HG02798 (cell line): ENCODE results near the gene GRK1.

ENCODE experiments used
- ATAC-seq: cut with Tn5 transposase; IDR thresholded peaks from one replicate; pipeline ENCODE4 v1.9.1; 2021; ENCODE audit warnings: mild to moderate bottlenecking; ENCODE audit not compliant: unreplicated experiment, poor library complexity

The GRK1 gene

DNA sequence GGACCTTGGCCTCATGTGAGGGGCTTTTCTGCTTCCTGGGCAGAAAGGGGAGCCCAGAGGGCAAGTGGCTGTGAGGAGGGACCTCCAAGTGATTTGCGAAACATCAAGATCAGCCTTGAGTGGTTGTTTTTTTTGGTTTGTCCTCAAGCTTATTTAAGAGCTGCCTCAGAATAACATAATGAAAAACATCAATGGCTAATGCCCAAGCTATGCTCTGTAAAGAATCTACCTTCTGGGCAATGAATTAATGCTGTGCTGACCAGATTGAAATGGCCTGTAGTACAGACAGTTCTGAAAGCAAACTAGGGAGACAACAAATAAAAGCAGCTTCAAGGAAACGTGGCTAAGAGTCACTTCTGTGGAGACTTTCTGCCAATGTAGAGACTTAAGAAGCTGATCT, 100.3 kb downstream of the GRK1 start:
- ATAC-seq: no peak

DNA sequence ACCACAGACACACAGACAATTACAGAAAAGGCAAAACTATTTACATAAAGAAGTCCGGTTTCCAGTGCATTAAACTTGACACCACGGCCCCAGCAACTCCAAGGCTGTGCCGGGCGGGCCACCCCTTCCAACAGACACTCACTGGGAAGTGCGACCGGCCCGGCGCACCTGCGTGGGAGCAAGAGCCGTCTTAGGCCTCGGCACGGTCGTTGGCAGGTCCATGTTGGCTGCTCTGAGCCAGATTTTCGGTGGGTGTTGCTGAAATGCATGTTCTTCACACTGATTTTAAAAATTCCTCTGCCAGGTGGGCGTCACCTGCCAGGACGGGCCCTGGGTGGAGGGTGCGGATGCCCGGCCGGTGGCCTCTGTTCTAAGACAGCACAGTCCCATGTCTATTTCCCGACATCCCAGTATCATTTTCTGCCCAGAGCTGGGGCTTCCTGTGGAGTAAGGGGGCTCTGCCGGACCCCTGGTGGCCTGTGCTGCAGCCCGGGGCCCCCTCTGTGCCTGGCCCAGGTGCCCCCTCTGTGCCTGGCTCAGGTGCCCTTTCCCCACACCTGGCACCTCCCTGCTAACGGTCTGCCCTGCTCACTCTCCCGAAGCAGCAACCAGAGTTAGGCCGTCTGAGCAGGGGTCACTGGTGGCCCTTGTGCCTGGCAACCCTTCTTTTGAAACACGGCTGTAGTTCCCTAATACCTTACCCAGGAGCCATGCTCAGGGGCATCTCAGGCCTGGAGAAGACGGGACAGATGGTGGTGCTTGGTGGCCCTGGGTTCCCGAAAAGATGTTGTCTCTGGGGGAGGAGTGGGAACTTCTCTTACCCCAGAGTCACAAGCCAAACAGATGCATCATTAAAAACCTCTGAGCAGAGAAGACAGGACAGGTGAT, 101.2 kb downstream of the GRK1 start:
- no peak for ATAC-seq

DNA sequence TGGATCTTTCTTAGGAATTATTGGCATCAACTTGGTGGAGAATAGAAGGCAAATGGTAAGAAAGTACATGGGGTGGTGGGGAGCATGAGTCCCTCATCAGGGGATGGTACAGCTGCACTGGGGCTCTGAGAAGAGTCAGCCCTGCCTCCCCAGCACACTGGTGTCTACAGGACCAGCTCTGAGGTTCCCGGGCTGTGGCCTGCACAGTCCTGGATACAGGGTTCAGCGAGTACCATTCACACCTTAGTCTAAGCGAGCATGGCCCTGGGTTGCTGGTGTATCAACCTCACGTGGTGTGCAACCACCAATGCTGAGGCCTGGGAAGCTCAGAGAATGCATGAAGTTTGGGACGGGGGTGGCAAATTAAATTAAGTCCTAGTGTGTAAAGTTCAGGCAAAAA, 102.1 kb downstream of the GRK1 start:
- no peak for ATAC-seq

DNA sequence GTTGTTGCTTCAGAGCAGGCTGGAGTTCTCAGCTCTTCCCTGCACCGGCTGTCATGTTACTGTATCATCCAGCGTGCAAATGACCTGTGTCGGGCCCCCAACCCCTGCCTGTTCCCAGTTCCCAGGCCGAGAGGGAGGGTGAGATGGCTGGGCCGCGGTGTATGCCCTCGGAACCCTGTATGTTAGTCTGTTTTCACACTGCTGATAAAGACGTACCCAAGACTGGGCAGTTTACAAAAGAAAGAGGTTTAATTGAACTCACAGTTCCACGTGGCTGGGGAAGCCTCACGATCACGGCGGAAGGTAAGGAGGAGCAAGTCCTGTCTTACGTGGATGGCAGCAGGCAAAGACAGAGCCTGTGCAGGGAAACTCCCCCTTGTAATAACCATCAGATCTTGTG, 102.9 kb downstream of the GRK1 start:
- no peak for ATAC-seq

GRCh38 chr13:113770441-113770840, 103.4 kb downstream of the GRK1 start:
- ATAC-seq: no peak

DNA sequence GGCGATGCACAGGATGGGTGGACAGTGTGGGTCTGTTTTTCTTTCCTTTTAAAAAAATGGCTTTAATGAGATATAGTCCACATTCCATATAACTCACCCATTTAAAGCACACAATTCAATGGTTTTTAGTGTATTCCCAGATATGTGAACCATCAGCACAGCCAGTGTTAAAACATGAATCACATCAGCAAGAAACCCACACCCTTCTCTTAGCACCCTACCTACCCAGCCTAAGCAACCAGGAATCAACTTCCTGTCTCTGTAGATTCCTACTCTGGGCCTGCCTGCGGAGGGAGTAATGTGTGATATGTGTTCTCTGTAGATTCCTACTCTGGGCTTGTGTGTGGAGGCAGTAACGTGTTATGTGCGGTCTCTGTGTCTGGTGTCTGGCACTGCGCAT, 103.9 kb downstream of the GRK1 start:
- no peak for ATAC-seq

GRCh38 chr13:113771709-113772331, 104.8 kb downstream of the GRK1 start:
- no peak for ATAC-seq

DNA sequence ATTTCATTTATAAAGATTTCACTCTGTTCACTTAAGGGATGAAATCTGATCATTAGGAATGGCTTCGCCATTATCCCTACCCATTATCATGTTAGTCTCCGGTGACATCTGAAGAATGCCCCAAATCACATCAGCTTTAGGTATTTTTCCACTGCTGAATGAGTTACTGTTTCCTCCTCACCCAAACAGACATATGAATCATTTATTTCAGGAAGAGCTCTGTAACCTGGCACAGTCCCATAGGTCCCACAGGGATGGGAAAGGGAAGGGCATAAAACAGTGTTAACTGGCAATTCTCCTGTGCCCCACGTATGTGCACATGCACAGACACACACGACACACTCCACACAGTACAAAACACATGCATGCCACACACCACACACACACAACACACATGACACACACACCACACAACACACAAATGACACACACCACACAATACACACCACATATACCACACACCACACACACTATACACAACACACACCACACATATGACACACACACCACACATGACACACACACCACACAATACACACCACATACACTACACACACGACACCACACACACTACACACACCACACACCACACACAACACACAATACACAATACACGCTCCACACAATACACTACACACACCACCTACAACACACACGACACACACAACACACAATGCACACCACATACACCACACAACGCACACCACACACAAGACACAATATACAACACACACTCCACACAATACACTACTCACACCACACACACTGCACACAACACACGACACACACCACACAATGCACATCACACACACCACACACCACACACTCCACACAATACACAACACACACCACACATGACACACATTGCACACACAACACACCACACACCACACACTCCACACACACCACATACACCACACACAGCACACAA, 107.4 kb downstream of the GRK1 start:
- no peak for ATAC-seq

DNA sequence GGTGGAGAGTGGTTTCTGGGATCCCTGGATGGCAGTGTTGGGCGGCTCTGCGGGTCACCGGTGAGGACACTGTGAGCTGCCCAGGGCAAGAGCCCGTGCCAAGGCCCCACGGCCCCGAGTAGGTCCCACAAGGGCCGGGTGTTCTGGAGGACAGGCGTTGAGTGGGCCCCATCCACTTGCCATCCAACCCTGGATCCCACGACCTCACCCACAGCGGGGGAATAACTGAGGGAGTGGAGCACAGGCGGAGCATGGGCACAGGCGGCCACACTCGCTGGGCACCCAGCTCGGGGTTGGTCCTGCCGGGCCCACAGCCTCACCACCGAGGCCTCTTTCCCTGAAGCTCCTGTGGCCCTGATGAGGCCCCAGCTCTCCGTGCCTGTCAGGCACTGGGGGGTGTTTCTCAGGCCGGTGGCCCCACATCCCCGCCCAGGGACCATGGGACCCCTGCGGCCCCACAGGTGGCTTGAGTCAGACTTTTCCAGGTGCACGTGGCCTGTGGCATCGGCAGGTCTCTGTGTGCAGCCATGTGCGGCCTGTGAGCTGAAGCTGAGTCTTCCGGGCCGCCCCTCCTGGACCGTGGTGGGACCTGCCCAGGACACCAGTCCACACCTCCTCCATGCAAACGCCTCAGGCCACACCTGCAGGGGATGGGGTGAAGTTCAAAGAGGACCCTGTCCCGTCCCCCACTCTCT, 108.6 kb downstream of the GRK1 start:
- no peak for ATAC-seq

DNA sequence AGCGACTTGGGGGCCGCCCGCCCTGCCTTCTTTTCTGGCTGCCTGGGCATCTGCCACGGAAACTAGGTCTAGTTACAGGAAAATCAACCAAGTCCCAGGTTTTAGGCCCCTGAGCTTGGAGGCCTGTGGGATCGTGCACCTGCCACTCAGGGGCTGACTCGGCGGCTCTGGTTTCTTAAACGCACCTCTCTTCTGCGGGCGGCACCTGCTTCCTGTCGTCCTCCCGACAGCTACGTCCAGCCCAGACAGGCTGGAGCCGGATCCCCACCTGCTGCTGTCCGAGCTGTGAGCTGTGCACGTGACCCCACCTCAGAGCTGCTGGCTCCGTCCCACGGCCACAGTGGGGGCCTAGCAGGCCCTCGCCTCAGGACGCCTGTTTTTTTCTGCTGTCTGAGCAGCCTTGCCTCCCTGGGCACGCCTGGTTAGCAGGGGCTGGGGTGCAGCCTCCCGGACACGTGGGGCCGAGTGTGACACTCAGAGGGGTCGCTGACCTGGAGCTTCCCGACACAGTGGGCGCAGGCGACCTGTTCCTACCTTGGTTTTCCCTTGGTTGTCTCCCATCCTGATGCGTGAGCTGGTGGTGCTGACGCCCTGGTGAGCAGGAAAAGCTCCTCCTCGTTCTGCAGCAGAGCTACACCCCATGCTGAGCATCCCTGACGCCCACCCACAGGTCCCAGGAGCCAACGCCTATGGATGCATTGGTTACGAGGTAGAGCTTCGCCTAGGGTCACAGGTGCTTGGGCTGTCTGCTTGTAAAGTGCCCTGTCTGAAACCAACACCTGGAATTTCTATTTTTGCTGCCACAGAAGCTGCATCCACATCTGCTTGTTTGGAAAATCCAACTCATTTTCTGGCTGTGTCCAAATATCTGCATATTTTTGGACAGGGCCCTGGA, 109.5 kb downstream of the GRK1 start:
- ATAC-seq: no peak

DNA sequence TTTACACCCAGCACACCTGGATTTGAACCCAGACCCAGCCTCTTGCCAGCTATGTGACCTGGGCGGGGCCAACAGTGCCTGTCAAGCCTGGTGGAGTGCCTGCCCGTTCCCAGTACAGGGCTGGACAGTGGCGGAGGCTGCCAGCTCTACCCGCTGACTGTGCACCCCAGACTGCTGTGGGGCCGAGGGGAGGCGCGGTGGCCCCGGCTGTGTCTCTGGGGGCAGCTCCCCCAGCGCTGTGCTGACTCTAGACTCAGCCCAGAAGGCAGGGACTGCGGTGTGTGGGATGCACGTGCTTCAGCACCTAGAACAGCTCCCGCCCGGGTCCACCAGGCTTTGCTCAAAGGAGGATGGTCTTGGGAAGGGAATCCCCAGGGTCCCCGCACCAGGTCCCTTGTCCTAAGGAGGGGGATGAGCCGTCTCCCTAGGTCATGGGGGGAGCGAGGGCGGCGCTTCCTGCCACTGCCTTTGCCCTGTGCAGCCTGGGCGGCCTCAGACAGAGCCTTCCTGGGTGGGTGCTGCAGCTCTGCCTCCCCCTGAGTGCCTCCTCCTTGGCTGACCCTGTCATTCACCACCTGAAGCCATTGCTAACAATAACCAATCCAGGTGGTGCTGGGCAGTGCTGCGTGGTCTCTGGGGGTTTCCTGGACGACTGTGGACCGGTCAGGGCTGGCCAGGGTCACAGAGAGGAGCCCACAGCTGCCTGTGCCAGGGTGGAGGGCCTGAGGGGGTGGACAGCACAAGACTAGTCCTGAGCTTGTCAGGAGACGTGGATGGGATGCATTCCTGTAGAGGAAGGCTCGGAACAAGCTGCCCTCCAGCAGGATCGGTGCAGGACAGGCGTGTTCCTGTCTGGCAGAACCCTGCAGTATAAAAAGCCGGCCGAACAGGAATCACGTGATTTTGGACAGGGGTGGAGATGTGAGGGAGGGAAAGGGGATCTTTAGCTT, 110.6 kb downstream of the GRK1 start:
- ATAC-seq: no peak

DNA sequence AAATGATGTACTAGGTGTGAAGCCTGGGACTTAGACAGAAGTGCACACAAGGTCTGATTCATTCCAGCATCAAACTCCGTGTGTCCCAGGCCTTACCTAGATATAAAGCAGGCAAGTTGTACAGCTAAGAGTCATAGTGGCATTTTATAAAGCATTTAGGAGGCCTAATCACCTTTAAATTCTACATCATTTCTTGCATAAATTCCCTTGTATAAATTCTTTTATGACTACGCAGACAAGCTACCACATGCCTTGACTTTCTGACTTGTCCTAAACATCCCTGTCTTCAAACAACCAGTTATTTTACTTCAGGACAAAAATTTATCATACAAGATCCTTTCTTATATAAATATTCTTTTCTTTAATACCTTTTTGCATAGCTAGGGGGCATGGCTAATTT, 114.6 kb downstream of the GRK1 start:
- no peak for ATAC-seq

DNA sequence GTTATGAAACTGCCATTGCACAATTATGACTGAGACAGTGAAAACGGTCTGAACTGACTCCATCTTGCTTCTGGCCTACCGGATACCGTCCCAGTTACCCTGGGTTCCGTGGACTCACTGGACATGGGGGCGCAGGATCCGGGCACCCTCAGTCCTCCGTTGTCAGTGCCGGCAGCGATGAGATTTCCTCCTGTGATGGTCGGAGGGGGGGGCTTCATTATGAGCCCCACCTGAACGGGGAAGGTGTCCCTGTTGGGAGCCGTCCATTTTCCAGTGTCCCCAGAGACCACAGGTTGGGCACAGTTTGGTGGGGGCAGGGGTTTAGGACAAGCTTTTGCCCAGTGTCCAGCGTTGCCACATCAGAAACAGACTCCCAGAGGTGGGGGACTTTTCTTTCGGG, 115.5 kb downstream of the GRK1 start:
- no peak for ATAC-seq

DNA sequence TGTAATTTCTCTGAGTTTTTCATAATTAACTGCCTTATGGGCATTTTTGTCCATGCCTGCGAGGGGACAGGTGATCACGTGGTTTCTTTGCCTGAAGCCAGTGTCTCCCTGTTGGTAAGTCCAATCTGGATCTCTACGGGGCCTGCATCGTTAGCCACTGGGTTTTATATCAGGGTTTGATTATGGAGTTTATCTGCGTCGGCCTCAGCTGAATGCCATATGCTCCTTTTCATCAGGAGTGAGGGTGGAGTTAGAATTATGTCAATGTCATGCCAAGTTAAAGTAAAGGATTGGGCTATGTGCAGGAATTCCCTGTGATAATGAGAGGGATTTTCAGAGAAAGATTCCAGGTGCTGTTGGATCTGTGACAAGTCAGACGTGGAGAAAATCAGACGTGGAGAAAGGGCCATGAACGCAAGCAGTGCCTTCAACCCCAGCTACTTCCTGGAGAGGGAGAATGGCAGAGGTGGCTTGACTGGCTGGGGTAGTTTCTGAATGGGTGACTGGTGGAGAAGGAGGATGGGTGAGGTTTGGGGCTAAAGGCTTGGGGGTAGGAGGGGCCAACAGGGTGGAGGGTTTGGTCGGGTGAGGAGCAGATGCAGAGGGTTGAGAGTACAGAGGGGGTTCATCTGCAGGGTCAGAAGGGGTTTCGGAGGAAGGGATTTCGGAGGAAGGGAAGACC, 116.3 kb downstream of the GRK1 start:
- ATAC-seq: no peak

DNA sequence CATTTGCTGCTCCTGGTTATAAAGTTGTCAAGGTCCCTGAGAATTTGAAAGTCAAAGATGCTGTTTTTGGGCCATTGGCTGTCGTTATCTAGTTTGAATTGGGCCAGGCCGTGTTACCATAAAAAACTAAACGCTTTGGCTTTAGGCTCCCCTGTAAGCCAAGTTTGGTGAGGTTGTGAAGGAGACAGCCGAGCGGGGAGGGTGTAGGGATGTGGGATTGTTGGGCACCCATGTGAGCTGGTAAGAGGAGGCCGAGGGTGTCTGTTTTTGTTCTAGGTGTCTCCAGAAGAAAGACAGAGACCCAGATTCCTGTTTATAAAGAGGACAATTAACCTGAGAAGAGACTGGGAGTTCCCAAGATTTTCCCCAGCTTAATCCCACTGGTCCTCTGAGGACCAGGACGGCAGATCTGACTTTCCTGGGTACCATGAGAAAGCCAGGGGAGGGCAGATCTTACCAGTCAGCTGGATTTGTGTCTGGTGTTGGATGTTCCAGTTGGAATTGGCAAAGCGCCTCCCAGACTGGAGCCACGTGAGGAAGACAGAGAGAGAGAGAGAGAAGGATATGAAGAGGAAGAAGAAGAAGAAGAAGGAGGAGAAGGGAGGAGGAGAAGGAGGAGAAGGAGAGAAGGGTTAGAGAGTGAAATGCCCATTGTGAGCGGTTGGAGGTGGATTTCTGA, 117.1 kb downstream of the GRK1 start:
- ATAC-seq: no peak

GRCh38 chr13:113784645-113785024, 117.6 kb downstream of the GRK1 start:
- no peak for ATAC-seq
